ENCODE data around the gene ERVFRD-1.
"Not testable (repeated sequence)": the region's sequence is repeated elsewhere in the genome, so short reads cannot be mapped to it uniquely, and the experiment has no call there.

ERVFRD-1 gene

GRCh38 chr6:11128608-11129007 lies 17.1 kb upstream of the ERVFRD-1 start:
- DNase-seq (ENCODE audit: low read depth in 2 of 2): no peak

GRCh38 chr6:11126876-11127275 lies 15.4 kb upstream of the ERVFRD-1 start:
- DNase-seq (ENCODE audit: low read depth in 2 of 2): no peak

- DNase-seq (ENCODE audit: low read depth in 2 of 2): no peak
Measured at GRCh38 chr6:11123978-11124377, 12.5 kb upstream of the ERVFRD-1 start.

- DNase-seq (ENCODE audit: low read depth in 2 of 2): no peak
Measured at GRCh38 chr6:11122380-11122779, 10.9 kb upstream of the ERVFRD-1 start.

- DNase-seq (ENCODE audit: low read depth in 2 of 2): no peak
Measured at GRCh38 chr6:11121851-11122250, 10.3 kb upstream of the ERVFRD-1 start.

DNA sequence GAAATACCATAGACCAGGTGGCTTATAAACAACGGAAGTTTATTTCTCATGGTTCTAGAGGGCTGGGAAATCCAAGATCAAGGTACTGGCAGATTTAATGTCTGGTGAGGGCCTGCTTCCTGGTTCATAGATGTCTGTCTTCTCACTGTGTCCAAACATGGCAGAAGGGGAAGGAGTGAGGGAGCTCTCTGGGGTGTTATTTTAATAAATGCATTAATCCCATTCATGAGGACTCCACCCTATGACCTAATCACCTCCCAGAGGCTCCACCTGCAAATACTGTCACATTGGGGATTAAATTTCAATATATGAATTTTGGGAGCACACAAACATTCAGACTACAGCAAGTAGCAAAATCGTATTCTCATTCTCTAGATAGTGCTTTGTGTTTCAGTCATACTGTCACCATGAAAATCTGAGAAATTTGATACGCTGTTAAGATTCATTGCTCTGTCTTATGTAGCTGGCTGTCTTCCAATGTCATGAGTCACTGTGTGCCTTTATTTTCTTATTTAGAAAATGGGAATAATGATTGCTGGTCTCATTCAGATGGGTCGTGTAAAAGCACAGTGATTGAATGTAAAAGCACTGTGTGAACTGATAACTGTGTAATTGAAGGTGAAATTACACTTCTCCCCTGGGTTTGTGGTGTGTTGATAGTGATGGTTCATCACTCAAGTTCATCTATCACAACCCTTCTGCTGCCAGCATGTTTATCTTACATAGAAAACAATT lies 8.9 kb upstream of the ERVFRD-1 start:
- no peak for DNase-seq (ENCODE audit: low read depth in 2 of 2)

GRCh38 chr6:11115808-11116536 lies 4.4 kb upstream of the ERVFRD-1 start:
- DNase-seq (ENCODE audit: low read depth in 2 of 2): peak in 1 of 2 donors; percentile 28

DNA sequence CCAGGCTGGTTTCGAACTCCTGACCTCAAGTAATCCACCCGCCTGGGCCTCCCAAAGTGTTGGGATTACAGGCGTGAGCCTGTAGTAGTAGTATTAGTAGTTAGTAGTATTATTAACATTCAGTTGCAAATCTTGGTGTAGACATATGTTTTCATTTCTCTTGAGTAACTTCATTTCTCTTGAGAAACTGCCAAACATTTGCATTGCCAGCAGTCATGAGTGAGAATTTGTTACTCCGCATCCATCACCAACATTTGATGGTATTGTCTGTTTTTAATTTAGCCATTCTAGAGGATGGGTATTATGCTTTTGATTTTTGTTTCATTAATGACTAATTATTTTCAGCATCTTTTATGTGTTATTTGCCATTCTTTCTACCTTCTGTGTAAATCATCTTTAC lies 1.5 kb upstream of the ERVFRD-1 start:
- DNase-seq (ENCODE audit: low read depth in 2 of 2): no peak

- DNase-seq (ENCODE audit: low read depth in 2 of 2): no peak
Measured at GRCh38 chr6:11111769-11112437, 378 bp upstream of the ERVFRD-1 start.

GRCh38 chr6:11108726-11109125 lies 2.8 kb downstream of the ERVFRD-1 start:
- no peak for DNase-seq (ENCODE audit: low read depth in 2 of 2)

DNA sequence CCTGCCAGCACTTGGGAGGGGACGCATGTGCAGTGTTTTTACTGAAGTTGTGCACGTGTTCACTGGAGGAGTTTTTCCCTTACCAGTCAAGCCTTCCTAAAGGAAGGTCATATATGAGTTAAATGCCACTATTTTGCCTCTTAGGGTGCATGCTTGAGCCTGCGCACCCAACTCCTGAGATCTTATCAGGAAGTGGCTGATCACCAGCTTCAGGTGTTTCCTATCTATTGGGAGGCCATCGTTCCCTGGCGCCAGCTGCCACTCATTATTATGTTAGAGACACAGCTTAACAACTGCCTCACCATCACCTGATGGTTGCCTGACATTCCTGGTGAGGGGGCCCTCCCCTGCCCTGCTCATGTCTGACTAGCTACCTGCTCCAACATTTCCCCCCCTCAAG lies 8.5 kb downstream of the ERVFRD-1 start:
- no peak for DNase-seq (ENCODE audit: low read depth in 2 of 2)

DNA sequence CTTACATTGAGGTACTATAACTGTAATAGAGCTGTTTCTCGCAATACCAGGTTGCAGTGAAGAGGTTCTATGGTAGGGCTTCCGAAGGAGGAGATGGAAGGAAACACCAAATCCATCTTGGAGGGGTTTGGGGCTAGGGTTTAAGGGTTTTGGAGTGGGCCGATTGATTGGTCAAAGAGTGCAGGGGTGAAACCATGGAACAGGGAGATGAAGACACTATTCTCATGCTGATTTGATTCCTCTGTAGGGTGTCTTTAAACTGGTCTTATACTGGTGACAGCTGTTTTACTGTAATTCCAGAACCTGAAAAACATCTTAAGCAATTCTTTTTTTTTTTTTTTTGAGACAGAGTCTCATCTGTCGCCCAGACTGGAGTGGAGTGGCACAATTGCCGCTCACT lies 10.1 kb downstream of the ERVFRD-1 start:
- DNase-seq (ENCODE audit: low read depth in 2 of 2): no peak

- DNase-seq (ENCODE audit: low read depth in 2 of 2): no peak
Measured at GRCh38 chr6:11098004-11098403, 13.5 kb downstream of the ERVFRD-1 start.

DNA sequence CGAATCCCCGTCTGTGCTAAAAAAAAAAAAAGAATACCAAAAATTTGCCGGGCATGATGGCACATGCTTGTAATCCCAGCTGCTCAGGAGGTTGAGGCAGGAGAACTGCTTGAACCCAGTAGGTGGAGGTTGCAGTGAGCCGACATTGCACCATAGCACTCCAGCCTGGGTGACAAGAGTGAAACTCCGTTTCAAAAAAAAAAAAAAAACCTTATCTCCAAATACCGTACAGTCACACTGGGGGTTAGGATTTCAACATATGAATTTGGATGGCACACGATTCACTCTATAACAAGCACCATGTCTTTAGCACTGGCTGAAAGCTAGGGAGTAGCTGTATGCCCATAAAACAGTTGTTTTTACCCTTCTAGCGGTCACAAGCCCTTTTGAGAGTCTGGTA lies 14.0 kb downstream of the ERVFRD-1 start:
- no peak for DNase-seq (ENCODE audit: low read depth in 2 of 2)

GRCh38 chr6:11096109-11096508 lies 15.4 kb downstream of the ERVFRD-1 start:
- DNase-seq (ENCODE audit: low read depth in 2 of 2): no peak

GRCh38 chr6:11094941-11095340 lies 16.6 kb downstream of the ERVFRD-1 start:
- DNase-seq (ENCODE audit: low read depth in 2 of 2): no peak

GRCh38 chr6:11094411-11094851 lies 17.1 kb downstream of the ERVFRD-1 start:
- DNase-seq (ENCODE audit: low read depth in 2 of 2): peak; percentile 26 to 30

- DNase-seq (ENCODE audit: low read depth in 2 of 2): peak; percentile 92 to 93
Measured at GRCh38 chr6:11093626-11094410, 17.7 kb downstream of the ERVFRD-1 start, which contains the start of gene SMIM13. SMIM13 (plus strand) TSS chr6:11093834; CDS start chr6:11094314, 480 bp downstream.

GRCh38 chr6:11093376-11093625 lies 18.2 kb downstream of the ERVFRD-1 start:
- no peak for DNase-seq (ENCODE audit: low read depth in 2 of 2)

- no peak for DNase-seq (ENCODE audit: low read depth in 2 of 2)
Measured at GRCh38 chr6:11092668-11093375, 18.7 kb downstream of the ERVFRD-1 start.

DNA sequence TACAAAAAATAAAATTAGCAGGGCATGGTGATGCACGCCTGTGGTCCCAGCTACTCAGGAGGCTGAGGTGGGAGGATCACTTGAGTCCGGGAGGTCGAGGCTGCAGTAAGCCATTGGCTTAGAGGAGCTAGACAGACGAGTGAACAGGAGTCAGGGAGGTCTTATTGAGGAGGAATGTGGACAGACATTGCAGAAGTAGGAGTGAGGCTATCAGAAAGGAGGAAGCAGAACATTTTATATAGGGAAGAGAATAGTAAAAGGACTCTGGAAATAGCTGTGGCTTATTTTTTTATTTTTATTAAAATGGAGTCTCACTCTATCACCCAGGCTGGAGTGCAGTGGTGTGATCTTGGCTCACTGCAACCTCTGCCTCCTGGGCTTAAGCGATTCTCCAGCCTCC lies 20.4 kb downstream of the ERVFRD-1 start:
- DNase-seq (ENCODE audit: low read depth in 2 of 2): not testable (repeated sequence)
